GM23248 (cell line): ENCODE measurements around the gene IFNG.

Experiments
- EZH2 ChIP-seq: fragments of 200-600 bp; sonication (generic); IDR thresholded peaks from 2 replicates; pipeline ENCODE4 v1.6.1; 2018; ENCODE audit warnings: antibody characterized with exemption, mild to moderate bottlenecking; ENCODE audit not compliant: insufficient read depth, poor library complexity, severe bottlenecking
- EZH2phosphoT487 ChIP-seq: fragments of 200-600 bp; sonication (generic); IDR thresholded peaks from 2 replicates; pipeline ENCODE4 v1.6.1; 2018; ENCODE audit warnings: antibody characterized with exemption, moderate library complexity, mild to moderate bottlenecking, low read depth; ENCODE audit not compliant: insufficient read depth

- no peak for TF ChIP-seq EZH2phosphoT487
- TF ChIP-seq EZH2: no peak
Observed at GRCh38 chr12:68148261-68148951, 11.1 kb downstream of the IFNG start.
